HUES6 (cell line): ENCODE data around the gene NUMBL.
"Not testable (repeated sequence)": the region's sequence is repeated elsewhere in the genome, so short reads cannot be mapped to it uniquely, and the experiment has no call there.

Experiments
- H3K27ac ChIP-seq: 2 replicates; pipeline ENCODE4 v1.7.0; 2013; ENCODE audit warnings: low read depth, mild to moderate bottlenecking, low read length, inconsistent platforms
- H3K27me3 ChIP-seq: 2 replicates; pipeline ENCODE4 v1.6.1; 2013; ENCODE audit warnings: low read length; ENCODE audit not compliant: control insufficient read depth, insufficient read depth
- H3K36me3 ChIP-seq: 2 replicates; pipeline ENCODE4 v1.6.1; 2013; ENCODE audit warnings: low read length; ENCODE audit not compliant: control insufficient read depth, insufficient read depth
- H3K4me1 ChIP-seq: 2 replicates; pipeline ENCODE4 v1.6.1; 2013; ENCODE audit warnings: low read length; ENCODE audit not compliant: control insufficient read depth, insufficient read depth
- H3K4me3 ChIP-seq: 2 replicates; pipeline ENCODE4 v1.5.1; 2013; ENCODE audit warnings: low read depth, low read length
- H3K9ac ChIP-seq: one replicate; pipeline ENCODE4 v1.6.1; 2013; ENCODE audit warnings: mild to moderate bottlenecking, low read length
- H3K9me3 ChIP-seq: 2 replicates; pipeline ENCODE4 v1.6.1; 2013; ENCODE audit warnings: low read depth, low read length; ENCODE audit not compliant: control insufficient read depth, insufficient read depth

The NUMBL gene

DNA sequence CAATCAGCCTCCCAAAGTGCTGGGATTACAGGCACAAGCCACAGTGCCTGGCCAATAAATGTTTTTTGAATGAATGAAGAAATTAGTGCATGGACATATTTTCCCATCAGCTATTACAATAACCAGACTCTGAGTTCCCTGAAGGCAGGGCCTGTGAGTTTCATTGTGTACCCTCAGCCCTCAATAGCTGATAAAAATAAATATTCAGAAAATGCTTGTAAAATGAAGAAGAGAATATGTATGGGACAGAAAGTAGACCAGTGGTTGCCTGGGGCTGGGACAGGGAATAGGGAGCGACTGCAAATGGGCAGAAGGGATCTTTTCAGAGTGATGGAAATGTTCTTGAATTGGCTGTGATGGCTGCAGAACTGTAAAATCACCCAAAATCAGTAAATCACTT is 28.8 kb downstream of the NUMBL start:
- Histone ChIP-seq H3K4me3 (no peak overlapping the region), H3K27me3 (no peaks in the 10 kb centered on the region), H3K4me1 (peaks cover 5% of the 10 kb centered on the region; the same call in 1 of the 2 replicates), H3K9me3 (no peaks in the 10 kb centered on the region), H3K9ac (no peak overlapping the region), H3K36me3 (no peaks in the 10 kb centered on the region), H3K27ac (no peak overlapping the region)

DNA sequence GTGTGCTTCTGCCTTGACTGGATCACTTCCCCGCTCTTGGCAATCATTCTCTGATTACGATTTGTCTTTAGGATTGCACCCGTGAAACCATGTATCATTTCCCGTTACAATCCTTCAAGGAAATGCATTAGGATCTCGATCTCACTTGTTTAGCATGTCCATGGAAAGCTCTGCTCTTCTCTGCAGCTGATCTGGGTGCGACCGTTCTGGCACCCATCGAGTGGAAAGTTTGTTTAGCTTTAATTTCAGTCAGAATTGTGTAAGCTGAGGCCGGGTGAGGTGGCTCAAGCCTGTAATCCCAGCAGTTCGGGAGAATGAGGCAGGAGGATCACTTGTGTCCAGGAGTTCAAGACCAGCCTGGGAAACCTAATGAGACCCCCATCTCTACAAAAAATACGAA is 30.9 kb downstream of the NUMBL start:
- Histone ChIP-seq H3K9ac (no peak overlapping the region), H3K36me3 (no peaks in the 10 kb centered on the region)

DNA sequence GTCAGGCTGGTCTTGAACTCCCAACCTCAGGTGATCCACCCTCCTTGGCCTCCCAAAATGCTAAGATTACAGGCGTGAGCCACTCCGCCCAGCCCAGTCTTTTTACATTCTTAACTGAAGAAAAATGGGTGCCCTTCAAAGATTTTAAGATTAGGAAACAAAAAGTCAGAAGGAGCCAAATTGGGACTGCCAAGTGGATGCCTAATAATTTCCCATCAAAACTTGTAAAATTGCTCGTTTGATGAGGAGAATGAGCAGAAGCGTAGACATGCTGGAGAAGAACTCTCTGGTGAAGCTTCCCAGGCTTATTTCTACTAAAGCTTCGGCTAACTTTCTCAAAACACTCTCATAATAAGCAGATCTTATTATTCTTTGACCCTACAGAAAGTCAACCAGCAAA is 31.3 kb downstream of the NUMBL start:
- Histone ChIP-seq H3K36me3 (no peaks in the 10 kb centered on the region), H3K4me1 (peaks cover 5% of the 10 kb centered on the region; the same call in 1 of the 2 replicates), H3K9ac (no peak overlapping the region), H3K9me3 (no peaks in the 10 kb centered on the region), H3K27ac (no peak overlapping the region), H3K4me3 (no peak overlapping the region), H3K27me3 (no peaks in the 10 kb centered on the region)

More for the DNA sequence above, 30.9 kb downstream of the NUMBL start:
- Histone ChIP-seq H3K4me1 (peaks cover 5% of the 10 kb centered on the region; the same call in 1 of the 2 replicates), H3K9me3 (no peaks in the 10 kb centered on the region), H3K27me3 (no peaks in the 10 kb centered on the region), H3K4me3 (no peak overlapping the region), H3K27ac (no peak overlapping the region)

DNA sequence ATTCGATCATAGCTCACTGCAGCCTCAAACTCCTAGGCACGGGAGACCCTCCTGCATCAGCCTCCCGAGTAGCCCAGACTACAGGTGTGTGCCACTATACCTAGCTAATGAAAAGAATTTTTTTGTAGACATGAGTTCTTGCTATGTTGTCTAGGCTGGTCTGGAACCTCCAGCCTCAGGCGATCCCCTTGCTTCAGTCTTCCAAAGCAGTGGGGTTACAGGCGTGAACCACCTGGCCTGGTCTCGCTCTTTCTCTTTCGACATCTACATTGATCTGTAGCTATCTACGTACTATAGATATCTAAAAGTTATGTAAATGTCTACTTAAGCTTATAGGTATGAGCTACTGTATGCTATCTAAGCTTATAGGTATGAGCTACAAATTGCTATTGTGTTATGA is 32.4 kb downstream of the NUMBL start:
- H3K4me3 ChIP-seq, result no peak overlapping the region
- H3K36me3 ChIP-seq, result no peaks in the 10 kb centered on the region
- no peaks in the 10 kb centered on the region for H3K4me1 ChIP-seq
- no peaks in the 10 kb centered on the region for H3K27me3 ChIP-seq
- H3K27ac ChIP-seq, result no peak overlapping the region
- no peaks in the 10 kb centered on the region for H3K9me3 ChIP-seq
- no peak overlapping the region for H3K9ac ChIP-seq

DNA sequence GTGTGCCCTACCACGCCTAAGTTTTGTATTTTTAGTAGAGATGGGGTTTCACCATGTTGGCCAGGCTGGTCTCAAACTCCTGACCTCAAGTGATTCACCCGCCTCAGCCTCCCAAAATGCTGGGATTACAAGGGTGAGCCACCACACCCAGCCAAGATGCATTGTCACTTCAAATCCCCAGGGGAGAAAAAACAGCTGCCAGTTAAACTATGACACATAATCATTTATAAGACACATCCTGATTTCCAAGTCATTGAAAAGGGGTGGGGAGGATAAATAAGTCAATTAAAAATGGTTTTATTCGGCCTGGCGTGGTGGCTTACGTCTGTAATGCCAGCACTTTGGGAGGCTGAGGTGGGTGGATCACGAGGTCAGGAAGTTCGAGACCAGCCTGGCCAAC is 34.8 kb downstream of the NUMBL start:
- H3K4me1 ChIP-seq, H3K4me3 ChIP-seq, H3K27ac ChIP-seq, H3K9me3 ChIP-seq, H3K9ac ChIP-seq, H3K27me3 ChIP-seq, H3K36me3 ChIP-seq: not testable (repeated sequence)

DNA sequence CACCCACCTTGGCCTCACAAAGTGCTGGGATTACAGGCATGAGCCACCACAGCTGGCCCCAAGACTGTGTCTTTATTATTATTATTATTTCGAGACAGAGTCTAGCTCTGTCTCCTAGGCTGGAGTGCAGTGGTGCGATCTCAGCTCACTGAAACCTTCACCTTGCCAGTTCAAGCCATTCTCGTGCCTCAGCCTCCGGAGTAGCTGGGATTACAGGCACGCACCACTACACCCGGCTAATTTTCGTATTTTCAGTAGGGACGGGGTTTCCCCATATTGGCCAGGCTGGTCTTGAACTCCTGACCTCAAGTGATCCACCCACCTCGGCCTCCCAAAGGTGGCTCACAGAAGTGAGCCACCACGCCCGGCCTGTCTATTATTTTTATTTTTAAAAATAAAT is 38.1 kb downstream of the NUMBL start:
- not testable (repeated sequence) for H3K4me3 ChIP-seq, H3K27me3 ChIP-seq, H3K4me1 ChIP-seq

DNA sequence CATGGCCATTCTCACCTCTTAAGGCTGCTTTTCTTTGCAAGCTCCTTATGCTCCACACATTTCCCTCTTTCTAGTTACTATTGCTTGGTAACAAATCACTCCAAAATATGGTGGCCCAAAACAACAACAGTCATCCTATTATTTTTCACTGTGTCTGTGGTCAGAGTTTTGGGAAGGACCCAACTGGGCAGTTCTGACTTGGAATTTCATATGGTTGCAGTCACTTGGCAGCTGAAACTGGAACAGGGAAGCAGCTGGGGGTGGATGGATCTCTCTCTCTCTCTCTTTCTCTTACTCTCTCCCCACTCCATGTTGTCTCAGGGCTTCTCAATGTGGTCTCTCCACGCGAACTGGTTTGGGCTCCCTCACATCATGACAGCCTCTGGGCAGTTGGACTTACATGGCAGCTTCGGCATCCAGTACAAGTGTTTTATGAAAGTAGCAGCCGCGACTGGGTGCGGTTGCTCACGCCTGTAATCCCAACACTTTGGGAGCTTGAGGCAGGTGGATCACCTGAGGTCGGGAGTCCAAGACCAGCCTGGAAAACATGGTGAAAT is 39.6 kb downstream of the NUMBL start:
- H3K4me1 ChIP-seq, result no peaks in the 10 kb centered on the region
- no peak overlapping the region for H3K9ac ChIP-seq
- no peak overlapping the region for H3K27ac ChIP-seq
- H3K36me3 ChIP-seq, result no peaks in the 10 kb centered on the region
- H3K27me3 ChIP-seq, result no peaks in the 10 kb centered on the region
- H3K4me3 ChIP-seq, result no peak overlapping the region
- no peaks in the 10 kb centered on the region for H3K9me3 ChIP-seq

More for the DNA sequence above, 38.1 kb downstream of the NUMBL start:
- not testable (repeated sequence) for H3K9me3 ChIP-seq, H3K27ac ChIP-seq, H3K9ac ChIP-seq, H3K36me3 ChIP-seq

DNA sequence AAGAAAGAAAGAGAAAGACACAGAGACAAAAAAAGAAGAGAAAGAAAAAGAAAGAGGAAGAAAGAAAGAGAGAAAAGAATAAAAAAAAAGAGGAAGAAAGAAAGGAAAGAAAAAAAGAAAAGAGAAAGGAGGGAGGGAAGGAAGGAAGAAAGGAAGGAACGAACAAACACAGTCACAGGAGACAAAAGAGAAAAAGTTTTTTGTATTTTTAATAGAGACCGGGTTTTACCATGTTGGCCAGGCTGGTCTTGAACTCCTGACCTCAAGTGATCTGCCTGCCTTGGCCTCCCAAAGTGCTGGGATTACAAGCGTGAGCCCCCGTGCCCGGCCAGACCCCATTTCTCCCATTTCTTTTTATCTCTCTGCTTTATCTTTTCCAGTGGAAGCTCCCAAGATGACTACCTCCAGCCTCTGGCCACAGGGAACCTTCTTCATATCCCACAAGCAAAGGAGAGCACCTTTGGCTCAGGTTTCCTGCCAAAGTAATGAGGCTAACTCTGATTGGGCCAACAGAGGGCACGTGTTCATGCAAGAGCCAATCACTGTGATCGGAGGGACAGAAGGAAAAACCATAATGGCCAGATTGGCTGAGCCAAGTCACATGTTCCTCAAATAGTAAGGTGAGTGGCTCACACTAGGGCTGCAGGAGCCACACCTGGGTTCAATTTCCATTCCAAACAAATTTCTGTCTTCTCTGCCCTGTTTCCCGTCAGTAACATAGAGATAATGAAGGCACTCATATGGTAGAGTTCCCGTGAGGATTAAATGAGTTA is 40.4 kb downstream of the NUMBL start:
- not testable (repeated sequence) for H3K9ac ChIP-seq, H3K9me3 ChIP-seq, H3K36me3 ChIP-seq, H3K4me1 ChIP-seq, H3K4me3 ChIP-seq, H3K27ac ChIP-seq, H3K27me3 ChIP-seq

DNA sequence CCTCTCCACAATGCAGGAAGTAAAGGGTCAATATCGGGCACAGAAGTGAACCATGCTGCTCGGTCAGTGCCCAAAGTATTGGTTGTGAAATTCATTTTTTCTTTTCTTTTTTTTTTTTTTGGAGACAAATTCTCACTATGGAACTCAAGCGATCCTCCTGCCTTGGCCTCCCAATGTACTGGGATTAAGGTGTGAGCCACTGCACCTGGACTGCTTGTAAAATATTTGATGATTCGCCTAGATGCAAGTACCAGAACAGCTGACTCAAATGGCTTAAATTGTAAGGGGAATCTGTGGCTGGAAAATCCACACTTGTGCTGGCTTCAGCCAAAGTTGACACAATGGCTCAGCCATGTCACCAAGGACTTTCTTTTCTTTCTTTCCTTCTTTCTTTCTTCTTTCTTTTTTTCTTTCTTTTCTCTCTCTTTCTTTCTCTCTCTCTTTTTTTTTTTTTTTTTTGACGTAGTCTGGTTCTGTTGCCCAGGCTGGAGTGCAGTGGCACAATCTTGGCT is 43.7 kb downstream of the NUMBL start:
- no peaks in the 10 kb centered on the region for H3K36me3 ChIP-seq
- H3K9me3 ChIP-seq, result no peaks in the 10 kb centered on the region
- no peak overlapping the region for H3K4me3 ChIP-seq
- H3K9ac ChIP-seq, result no peak overlapping the region
- H3K27ac ChIP-seq, result no peak overlapping the region
- H3K27me3 ChIP-seq, result no peaks in the 10 kb centered on the region
- no peaks in the 10 kb centered on the region for H3K4me1 ChIP-seq

DNA sequence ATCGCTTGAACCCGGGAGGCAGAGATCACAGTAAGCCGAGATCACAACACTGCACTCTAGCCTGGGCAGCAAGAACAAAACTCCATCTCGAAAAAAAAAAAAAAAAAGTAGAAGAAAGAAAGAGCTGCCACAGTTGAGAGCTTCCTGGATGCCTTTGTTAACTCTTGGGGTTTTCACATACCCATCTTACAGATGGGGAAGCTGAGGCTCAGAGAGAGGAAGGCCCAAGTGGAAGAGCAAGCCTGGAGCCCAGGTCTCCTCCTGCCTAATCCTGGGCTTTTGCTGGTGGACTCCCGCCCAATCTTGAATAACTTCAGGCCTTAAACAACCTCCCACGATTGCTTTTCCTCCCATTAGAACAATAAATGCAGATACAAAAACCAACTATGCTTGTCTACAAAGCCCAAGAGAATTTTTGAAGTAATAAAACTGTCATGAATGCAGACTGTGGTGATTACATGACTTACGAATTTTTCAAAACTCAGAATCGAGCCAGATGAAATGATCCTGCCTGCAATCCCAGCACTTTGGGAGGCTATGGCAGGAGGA is 47.6 kb downstream of the NUMBL start:
- no peaks in the 10 kb centered on the region for H3K36me3 ChIP-seq
- no peaks in the 10 kb centered on the region for H3K9me3 ChIP-seq
- peaks cover 4% of the 10 kb centered on the region; the same call in 1 of the 2 replicates for H3K4me1 ChIP-seq
- H3K4me3 ChIP-seq, result no peak overlapping the region
- H3K9ac ChIP-seq, result no peak overlapping the region
- no peaks in the 10 kb centered on the region for H3K27me3 ChIP-seq
- no peak overlapping the region for H3K27ac ChIP-seq

DNA sequence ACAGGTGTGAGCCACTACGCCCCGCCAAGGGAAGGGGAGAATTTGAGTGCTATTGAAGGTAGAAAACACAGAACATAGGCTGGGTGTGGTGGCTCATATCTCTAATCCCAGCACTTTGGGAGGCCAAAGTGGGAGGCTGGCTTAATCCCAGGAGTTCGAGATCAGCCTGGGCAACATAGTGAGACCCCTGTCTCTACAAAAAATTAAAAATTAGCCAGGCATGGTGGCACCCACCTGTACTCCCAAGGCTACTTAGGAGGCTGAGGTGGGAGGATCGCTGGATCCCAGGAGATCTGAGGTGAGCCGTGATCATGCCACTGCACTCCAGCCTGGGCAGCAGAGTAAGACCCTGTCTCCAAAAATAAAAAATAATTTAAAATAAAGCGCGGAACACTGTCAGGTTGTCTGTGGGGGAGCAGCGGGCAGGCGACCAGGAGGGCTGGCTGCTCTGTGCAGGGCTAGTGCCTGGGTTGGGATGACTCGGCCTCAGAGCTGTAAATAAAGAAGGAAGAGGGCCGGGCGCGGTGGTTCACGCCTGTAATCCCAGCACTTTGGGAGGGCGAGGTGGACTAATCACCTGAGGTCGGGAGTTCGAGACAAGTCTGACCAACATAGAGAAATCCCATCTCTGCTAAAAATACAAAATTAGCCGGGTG is 48.3 kb downstream of the NUMBL start:
- no peaks in the 10 kb centered on the region for H3K9me3 ChIP-seq
- H3K27me3 ChIP-seq, result no peaks in the 10 kb centered on the region
- no peaks in the 10 kb centered on the region for H3K36me3 ChIP-seq
- no peak overlapping the region for H3K27ac ChIP-seq
- H3K9ac ChIP-seq, result no peak overlapping the region
- peaks cover 4% of the 10 kb centered on the region; the same call in 1 of the 2 replicates for H3K4me1 ChIP-seq
- H3K4me3 ChIP-seq, result no peak overlapping the region
